HG03354 (cell line): Measurements from ENCODE around the gene EMC8.
"Not testable (repeated sequence)": the region's sequence is repeated elsewhere in the genome, so short reads cannot be mapped to it uniquely, and the experiment has no call there.

ENCODE experiments used
- ATAC-seq: cut with Tn5 transposase; IDR thresholded peaks from one replicate; pipeline ENCODE4 v1.9.1; 2021; ENCODE audit warnings: mild to moderate bottlenecking; ENCODE audit not compliant: unreplicated experiment, poor library complexity, severe bottlenecking

Gene EMC8

DNA sequence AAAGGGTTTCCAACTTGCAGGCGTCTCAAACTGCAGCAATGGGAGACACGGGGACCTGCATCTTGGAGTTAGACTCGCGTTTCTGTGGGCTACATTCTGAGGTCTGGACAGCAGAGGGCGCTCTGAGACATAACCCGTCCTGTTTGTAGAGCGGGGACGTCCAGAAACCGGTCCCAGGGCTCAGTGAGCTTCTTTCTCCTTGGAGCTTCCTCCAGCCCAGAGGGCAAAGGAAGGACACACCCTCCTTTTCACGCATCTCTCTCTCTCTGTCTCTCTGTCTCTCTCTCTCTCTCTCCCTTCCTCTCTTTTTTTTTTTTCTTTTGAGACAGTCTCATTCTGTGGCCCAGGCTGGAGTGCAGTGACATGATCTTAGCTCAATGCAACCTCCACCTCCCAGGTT lies 19.9 kb upstream of the EMC8 start:
- ATAC-seq, result peak; percentile 72

DNA sequence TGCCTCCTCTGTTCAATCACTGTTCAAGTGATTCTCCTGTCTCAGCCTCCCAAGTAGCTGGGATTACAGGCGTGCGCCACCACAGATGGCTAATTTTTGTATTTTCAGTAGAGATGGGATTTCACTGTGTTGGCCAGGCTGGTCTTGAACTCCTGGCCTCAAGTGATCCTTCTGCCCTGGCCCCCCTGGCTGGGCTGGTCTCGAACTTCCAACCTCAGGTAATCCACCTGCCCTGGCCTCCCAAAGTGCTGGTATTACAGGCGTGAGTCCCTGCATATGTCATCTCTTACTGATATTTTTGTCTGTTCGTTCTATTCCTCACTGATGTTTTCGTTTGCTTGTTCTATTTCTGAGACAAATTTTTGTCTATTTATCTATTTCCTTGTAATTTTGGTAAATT lies 17.9 kb upstream of the EMC8 start:
- ATAC-seq, result not testable (repeated sequence)

- ATAC-seq, result no peak
These were observed 16.8 kb upstream of the EMC8 start for GRCh38 chr16:85816159-85816558.

- no peak for ATAC-seq
These were observed 13.7 kb upstream of the EMC8 start for GRCh38 chr16:85812811-85813700.

DNA sequence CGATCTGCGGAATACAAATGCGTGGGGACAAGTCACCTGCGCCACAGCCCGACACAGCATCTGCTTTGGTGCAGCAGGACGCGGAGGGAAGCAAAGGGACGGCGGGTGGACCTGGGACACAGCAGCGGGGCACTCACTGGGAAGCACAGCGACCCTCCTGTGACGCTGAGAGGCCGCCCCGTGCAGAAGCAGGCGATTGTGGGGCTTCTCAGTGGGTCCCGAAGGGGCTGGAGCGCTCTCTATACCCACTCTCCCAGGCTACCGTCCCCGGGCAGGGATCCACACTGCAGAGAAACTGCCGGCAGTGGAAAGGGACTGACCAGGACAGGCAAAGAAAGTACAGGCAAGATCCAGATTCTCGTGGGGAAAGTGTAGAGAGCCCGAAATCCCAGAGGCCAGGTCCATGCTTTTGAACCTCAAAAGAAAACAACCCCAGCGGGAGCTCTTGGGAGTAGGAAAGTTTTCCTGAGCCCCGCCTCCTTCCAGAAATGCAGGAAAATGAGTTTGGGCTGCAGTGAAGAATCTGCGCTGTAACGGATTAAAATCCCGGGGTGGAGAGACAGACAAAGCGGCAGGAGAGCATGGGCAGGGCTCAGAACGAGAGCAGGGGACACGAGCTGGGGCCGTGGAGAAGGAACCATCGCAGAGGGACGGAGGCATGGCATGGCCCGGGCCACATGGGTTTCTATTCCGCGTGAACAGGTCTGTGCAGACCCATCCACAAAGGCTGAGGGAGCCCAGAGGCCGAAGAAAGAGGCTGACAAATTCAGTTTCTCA lies 12.9 kb upstream of the EMC8 start:
- no peak for ATAC-seq

DNA sequence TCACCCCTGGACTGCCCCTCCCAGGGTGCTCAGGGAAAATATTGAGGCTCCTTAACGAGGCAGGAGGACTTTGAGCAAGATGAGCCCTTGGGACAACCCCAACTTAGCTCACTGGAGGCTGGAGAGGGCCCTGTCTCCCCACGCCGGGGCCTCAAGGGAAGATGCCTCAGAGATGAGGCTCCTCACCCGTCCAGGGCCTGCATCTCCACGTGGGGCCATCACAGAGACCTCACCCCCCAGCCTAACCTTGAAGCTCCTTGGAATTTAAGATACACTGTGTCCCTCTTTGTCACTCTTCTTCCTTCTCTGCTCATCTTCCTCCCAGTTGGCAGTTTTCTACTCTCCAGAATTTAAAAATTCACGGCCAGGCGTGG lies 11.4 kb upstream of the EMC8 start:
- no peak for ATAC-seq

GRCh38 chr16:85810097-85810741 lies 10.9 kb upstream of the EMC8 start:
- ATAC-seq, result no peak

DNA sequence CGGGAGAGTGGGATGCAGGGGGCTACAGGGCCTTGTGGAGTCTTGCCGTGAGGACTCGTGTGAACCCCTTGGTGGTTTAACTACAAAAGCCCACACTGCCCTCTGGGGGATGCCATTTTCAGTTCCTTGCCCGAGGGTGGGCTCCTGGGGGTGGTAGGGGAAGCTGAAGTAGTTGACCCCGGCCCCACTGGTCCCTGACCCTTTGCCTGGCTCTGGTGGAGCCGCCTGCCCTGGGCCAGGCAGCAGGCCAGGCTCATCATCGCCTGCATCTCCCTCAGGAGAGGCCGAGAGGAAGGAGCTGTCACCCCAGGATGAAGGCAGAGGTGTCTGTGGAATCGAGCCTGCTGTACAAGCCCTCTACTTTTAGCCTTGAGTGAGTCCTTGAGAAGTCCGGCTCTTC lies 10.3 kb upstream of the EMC8 start:
- no peak for ATAC-seq

- ATAC-seq, result no peak
These were observed 9.6 kb upstream of the EMC8 start for GRCh38 chr16:85808926-85809325.

DNA sequence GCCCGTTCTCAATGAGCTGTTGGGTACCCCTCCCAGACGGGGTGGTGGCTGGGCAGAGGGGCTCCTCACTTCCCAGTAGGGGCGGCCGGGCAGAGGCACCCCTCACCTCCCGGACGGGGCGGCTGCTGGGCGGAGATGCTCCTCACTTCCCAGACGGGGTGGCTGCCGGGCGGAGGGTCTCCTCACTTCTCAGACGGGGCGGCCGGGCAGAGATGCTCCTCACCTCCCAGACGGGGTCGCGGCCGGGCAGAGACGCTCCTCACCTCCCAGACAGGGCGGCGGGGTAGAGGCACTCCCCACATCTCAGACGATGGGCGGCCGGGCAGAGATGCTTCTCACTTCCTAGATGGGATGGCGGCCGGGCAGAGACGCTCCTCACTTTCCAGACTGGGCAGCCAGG lies 8.8 kb upstream of the EMC8 start:
- ATAC-seq, result not testable (repeated sequence)

GRCh38 chr16:85807340-85807739 lies 8.0 kb upstream of the EMC8 start:
- not testable (repeated sequence) for ATAC-seq

- no peak for ATAC-seq
These were observed 7.2 kb upstream of the EMC8 start for GRCh38 chr16:85806539-85806938.

- ATAC-seq, result no peak
These were observed 6.2 kb upstream of the EMC8 start for GRCh38 chr16:85805442-85806045.

- no peak for ATAC-seq
These were observed 4.2 kb upstream of the EMC8 start for GRCh38 chr16:85803570-85803969.

GRCh38 chr16:85800321-85800669 lies 951 bp upstream of the EMC8 start:
- ATAC-seq, result no peak

- ATAC-seq, result peak; percentile 33
These were observed 345 bp downstream of the EMC8 start for GRCh38 chr16:85798901-85799496.

DNA sequence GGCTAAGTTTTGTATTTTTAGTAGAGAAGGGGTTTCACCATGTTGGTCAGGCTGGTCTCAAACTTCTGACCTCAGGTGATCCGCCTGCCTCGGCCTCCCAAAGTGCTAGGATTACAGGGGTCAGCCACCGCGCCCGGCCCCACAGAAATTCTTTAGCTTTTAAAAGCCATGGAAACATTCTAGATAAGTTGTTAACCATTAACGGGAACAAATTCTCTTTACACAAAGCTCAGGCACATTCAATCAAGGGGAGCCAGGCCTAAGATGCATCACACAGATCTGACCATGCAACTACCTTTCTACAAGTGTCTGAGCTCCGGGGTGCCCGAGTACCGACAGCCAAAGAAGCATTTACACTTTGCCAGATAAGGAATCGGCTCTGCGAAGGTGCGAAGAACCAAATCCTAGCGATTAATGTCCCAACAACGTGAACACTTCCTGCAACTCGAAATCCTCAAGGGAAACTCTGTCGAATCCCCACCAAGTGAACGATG lies 1.0 kb downstream of the EMC8 start:
- no peak for ATAC-seq

DNA sequence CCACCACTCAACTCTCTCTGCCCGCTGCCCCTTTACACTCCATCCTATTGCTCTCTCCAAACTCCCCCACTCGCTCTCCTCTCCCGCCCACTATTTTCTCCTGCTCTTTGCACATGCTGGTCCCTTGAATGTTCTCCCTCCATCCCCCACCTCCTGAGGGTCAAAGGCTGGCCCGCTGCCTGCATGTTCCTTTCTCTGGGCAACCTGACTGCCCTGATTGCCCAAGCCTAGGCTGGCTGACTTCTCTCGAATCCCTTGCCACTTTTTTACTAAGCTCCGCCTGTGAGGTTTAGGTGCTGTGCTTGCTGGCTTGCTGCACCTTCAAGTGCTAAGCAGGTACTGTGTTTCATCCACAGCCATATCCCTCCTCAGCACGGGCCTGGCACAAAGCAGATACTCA lies 2.7 kb downstream of the EMC8 start:
- no peak for ATAC-seq

DNA sequence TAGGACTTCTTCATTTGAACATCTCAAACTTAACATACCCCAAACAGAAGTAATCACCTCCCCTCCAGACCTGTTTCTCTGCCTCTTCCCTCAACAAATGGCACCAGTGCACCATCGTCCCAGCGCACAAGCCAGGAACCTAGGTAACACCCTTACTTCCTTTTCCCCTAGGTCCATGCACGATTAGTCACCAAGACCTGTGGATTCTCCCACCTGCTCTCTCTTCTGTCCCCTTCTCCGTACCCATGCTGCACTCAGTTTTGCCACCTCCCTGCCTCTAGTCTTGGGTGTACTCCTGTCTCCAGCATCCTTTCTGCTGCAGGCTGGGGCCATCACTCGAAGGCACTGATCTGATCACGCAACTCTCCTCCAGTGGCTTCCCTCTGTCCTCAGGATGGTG lies 3.2 kb downstream of the EMC8 start:
- ATAC-seq, result no peak

DNA sequence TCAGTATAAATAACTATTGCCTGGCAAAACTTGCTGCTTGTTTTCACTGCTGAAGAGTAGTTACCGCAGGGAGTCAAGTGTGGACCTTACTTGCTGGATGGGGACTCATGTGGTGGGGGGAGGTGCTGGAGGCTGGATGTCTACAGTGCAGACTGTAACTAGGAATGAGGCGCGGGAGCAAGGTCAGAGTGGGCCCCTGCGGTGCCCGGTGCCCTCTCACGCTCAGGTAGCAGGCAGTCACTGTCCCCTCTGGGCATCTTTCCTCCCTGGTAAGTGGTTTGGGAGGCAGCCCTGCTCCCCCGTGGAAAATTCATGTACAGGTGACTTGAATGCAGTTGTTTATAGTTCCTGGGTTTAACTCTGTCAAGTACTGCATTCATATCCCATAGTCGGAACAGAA lies 4.6 kb downstream of the EMC8 start:
- no peak for ATAC-seq
